Activated naive CD4-positive, alpha-beta T cell treated with anti-CD3 and anti-CD28 coated beads, Interleukin-2, amount 10 ng/mL, durations not matched to agents 7 days and 5 days (primary cell): ENCODE measurements around the gene TMEM260.
"Not testable (repeated sequence)": the region's sequence is repeated elsewhere in the genome, so short reads cannot be mapped to it uniquely, and the experiment has no call there.

Experiments used
- CTCF ChIA-PET: fragments of 350-600 bp; sonication (Branson Sonifier 250); formaldehyde crosslinking; loops from one replicate; lab custom pipeline; 2021; ENCODE audit warnings: antibody characterized with exemption; lab: Charles Lee
- DNase-seq: peaks from one replicate; pipeline ENCODE4 v3.0.0-alpha.2; 2020
- H3K27ac Mint-ChIP-seq: one replicate; pipeline ENCODE4 v1.8.0; 2021; ENCODE audit warnings: mild to moderate bottlenecking, moderate library complexity, mixed read lengths
- H3K27me3 Mint-ChIP-seq: one replicate; pipeline ENCODE4 v1.8.0; 2021; ENCODE audit warnings: mild to moderate bottlenecking, mixed read lengths
- H3K36me3 Mint-ChIP-seq: one replicate; pipeline ENCODE4 v1.8.0; 2021; ENCODE audit warnings: mixed read lengths
- H3K4me1 Mint-ChIP-seq: one replicate; pipeline ENCODE4 v1.8.0; 2021; ENCODE audit warnings: mixed read lengths
- H3K4me3 Mint-ChIP-seq: one replicate; pipeline ENCODE4 v1.8.0; 2021; ENCODE audit warnings: mild to moderate bottlenecking, moderate library complexity, mixed read lengths
- H3K9me3 Mint-ChIP-seq: one replicate; pipeline ENCODE4 v1.8.0; 2021; ENCODE audit warnings: mixed read lengths

The TMEM260 gene

GRCh38 chr14:56666716-56667115 is 87.1 kb downstream of the TMEM260 start:
- CTCF ChIA-PET: no interaction called here
- Mint-ChIP-seq H3K9me3 (peaks cover 9% of the 10 kb centered on the region), H3K36me3 (no peaks in the 10 kb centered on the region), H3K27me3 (no peaks in the 10 kb centered on the region), H3K27ac (no peak overlapping the region), H3K4me3 (no peak overlapping the region), H3K4me1 (no peaks in the 10 kb centered on the region)
- DNase-seq: no peak

GRCh38 chr14:56667290-56667689 is 87.7 kb downstream of the TMEM260 start:
- H3K27me3 Mint-ChIP-seq, H3K4me1 Mint-ChIP-seq, DNase-seq, H3K27ac Mint-ChIP-seq, H3K36me3 Mint-ChIP-seq, H3K9me3 Mint-ChIP-seq, H3K4me3 Mint-ChIP-seq: not testable (repeated sequence)
- CTCF ChIA-PET: interaction anchor here (0.6 kb wide), 2 partner anchors 516 to 1453 kb away, joined by 3 to 4 read pairs; no protein-coding TSS in a partner anchor

GRCh38 chr14:56676042-56676441 is 96.4 kb downstream of the TMEM260 start:
- Mint-ChIP-seq H3K27ac (no peak overlapping the region), H3K9me3 (peaks cover 3% of the 10 kb centered on the region), H3K4me3 (no peak overlapping the region), H3K4me1 (no peaks in the 10 kb centered on the region), H3K27me3 (no peaks in the 10 kb centered on the region), H3K36me3 (no peaks in the 10 kb centered on the region)
- DNase-seq: no peak
- CTCF ChIA-PET: no interaction called here

GRCh38 chr14:56678838-56679237 is 99.2 kb downstream of the TMEM260 start:
- Mint-ChIP-seq H3K9me3 (no peaks in the 10 kb centered on the region), H3K4me1 (no peaks in the 10 kb centered on the region), H3K27me3 (no peaks in the 10 kb centered on the region), H3K4me3 (no peak overlapping the region), H3K27ac (no peak overlapping the region), H3K36me3 (no peaks in the 10 kb centered on the region)
- CTCF ChIA-PET: no interaction called here
- DNase-seq: no peak

GRCh38 chr14:56686416-56686815 is 106.8 kb downstream of the TMEM260 start:
- Mint-ChIP-seq H3K9me3 (no peaks in the 10 kb centered on the region), H3K27ac (no peak overlapping the region), H3K36me3 (no peaks in the 10 kb centered on the region), H3K4me1 (no peaks in the 10 kb centered on the region), H3K27me3 (no peaks in the 10 kb centered on the region), H3K4me3 (no peak overlapping the region)
- DNase-seq: no peak
- CTCF ChIA-PET: no interaction called here

GRCh38 chr14:56687123-56687522 is 107.5 kb downstream of the TMEM260 start:
- Mint-ChIP-seq H3K27ac (no peak overlapping the region), H3K9me3 (no peaks in the 10 kb centered on the region), H3K4me1 (no peaks in the 10 kb centered on the region), H3K27me3 (no peaks in the 10 kb centered on the region), H3K4me3 (no peak overlapping the region), H3K36me3 (no peaks in the 10 kb centered on the region)
- no peak for DNase-seq
- CTCF ChIA-PET: no interaction called here

- H3K9me3 Mint-ChIP-seq: no peaks in the 10 kb centered on the region
- no peak overlapping the region for H3K4me3 Mint-ChIP-seq
- no peak for DNase-seq
- H3K27me3 Mint-ChIP-seq: peaks cover 14% of the 10 kb centered on the region
- no peak overlapping the region for H3K27ac Mint-ChIP-seq
- no peaks in the 10 kb centered on the region for H3K36me3 Mint-ChIP-seq
- H3K4me1 Mint-ChIP-seq: no peaks in the 10 kb centered on the region
- CTCF ChIA-PET: no interaction called here
These were observed 115.0 kb downstream of the TMEM260 start for GRCh38 chr14:56694609-56695008.

- H3K4me3 Mint-ChIP-seq, CTCF ChIA-PET, H3K9me3 Mint-ChIP-seq, H3K27ac Mint-ChIP-seq, DNase-seq, H3K4me1 Mint-ChIP-seq, H3K36me3 Mint-ChIP-seq: not testable (repeated sequence)
- H3K27me3 Mint-ChIP-seq: peaks cover 14% of the 10 kb centered on the region
These were observed 115.6 kb downstream of the TMEM260 start for GRCh38 chr14:56695216-56695615.
